PC-9 (cell line): ENCODE data around the gene PWWP2A.

Experiments used
- CTCF ChIP-seq: fragments of 200-600 bp; sonication (generic); conservative IDR thresholded peaks from 2 replicates; pipeline ENCODE4 v1.6.1; 2017; ENCODE audit warnings: mixed run types, antibody characterized with exemption, mild to moderate bottlenecking, moderate library complexity
- EZH2 ChIP-seq: fragments of 200-600 bp; sonication (generic); IDR thresholded peaks from 2 replicates; pipeline ENCODE4 v1.8.0; 2017; ENCODE audit warnings: antibody characterized with exemption, low read depth

- TF ChIP-seq CTCF (no peak), EZH2 (no peak)
Observed at GRCh38 chr5:160134332-160134731, 15.1 kb upstream of the PWWP2A start.
